Caki2 (cell line): ENCODE measurements around the gene TAF5L. TPM values are rescaled to one million over a fixed set of nuclear protein-coding genes. Genes with fewer than 3 reads are reported as not detected.
"Not testable (repeated sequence)": the region's sequence is repeated elsewhere in the genome, so short reads cannot be mapped to it uniquely, and the experiment has no call there.

Experiments
- DNase-seq: peaks from one replicate; pipeline ENCODE4 v3.0.0-alpha.2; 2015; ENCODE audit warnings: low read depth
- in situ Hi-C: cut with HindIII; loops from 2 replicates; pipeline ENCODE4 v1.10.0; 2016; ENCODE audit warnings: low sequenced_read_pairs, low pct_unique_long_range_greater_than_20kb, mixed read lengths
- total RNA-seq: library from RNA; depleted of rRNA; stranded (reverse); fragments of >200 nt; shearing (Covaris generic); gene quantifications from 2 replicates; pipeline ENCODE4 v1.2.3, GENCODE V29; 2014; ENCODE audit warnings: low replicate concordance

TAF5L gene
- total RNA-seq, 1 experiment from 2014 or later, result 10.1 TPM

DNA sequence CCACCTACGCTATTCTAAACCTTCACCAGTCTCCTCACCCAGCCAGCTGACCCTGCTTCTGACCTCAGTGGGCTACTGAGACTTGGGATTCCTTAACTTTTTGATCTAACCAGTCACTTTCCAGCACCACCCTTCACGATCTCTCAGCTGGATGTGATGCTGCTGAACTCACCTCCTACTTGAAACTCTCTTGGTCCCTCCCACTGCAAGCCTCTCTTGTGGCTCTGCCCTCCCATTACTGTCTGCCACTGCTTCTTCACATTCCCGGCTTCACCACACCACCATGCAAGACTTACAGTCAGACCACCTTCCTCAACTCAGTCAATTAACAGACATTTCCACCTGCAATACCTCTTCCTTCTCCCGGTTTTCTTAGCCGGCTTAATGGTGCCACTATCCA lies 6.3 kb downstream of the TAF5L start:
- no peak for DNase-seq
- in situ Hi-C loops, result no loop called here

DNA sequence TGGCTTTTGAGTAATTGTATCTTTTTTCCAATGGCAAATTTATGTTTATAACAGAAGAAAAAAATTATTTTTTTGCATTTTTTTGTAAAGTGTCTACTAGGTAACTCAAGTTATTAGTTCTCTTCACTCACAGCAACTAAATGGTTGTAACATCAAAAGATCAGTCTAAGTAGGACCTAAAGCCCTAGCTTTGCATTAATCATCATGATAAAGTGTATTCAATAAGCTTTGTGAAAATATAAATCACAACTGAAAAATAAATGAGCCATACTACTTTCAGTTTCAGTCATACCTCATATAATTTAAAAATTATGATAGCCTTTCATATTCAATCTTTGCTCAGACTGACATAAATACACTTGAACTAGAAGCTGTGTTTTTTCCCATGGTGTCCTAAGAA lies 6.9 kb downstream of the TAF5L start:
- DNase-seq, result no peak
- in situ Hi-C loops, result no loop called here

DNA sequence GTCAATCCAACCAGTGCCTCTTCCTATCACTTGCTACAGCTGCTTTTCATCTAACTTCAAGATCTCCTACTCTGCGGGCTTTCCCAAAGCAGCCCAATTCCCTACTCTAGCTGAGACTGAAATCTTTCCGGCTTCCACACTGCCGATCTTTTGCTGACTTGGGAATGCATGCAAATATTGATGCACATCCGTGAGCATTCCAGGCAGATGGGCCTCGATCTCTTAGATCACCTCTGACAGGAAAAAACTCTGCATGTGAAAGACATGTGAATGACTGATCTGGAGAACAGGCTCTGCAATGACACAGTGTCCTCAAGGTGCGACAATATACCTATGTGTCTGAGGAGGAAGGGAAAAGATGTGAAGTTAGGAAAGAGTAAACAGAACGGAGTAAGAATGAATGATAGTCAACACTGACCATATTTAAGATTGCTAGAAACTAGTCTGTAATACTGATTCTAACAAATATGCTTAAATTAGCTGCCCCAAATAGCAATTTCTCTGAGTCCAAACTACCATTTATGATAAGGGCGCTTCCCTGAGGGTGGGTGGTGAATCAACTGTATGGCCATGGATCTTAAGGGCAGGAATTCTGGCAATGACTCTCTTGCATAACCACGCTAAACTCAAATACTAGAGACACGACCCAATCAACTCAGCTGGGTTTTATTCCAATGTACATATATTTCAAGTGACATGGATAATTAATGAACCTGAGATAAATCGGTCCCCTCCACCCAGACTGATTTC lies 8.4 kb downstream of the TAF5L start:
- in situ Hi-C loops, result no loop called here
- DNase-seq, result no peak

DNA sequence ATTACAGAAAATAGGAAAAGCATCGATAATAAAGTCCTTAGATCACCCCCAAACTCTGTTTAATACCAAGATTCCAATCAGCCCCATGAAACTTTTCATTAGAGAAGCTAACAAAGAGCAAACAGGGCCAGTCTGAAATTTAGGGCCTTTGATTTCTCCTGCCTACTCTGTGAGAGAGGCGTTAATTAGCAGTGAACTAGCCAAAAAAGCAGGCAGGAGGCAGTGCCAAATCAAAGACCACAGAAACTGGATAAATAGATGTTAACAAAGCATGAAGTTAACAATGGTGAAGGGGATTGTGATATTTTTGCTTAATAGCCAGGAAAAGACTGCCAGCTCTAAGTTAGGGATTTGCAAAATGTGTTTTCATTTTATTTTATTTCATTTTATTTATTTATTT lies 11.2 kb downstream of the TAF5L start:
- no peak for DNase-seq
- in situ Hi-C loops, result no loop called here

DNA sequence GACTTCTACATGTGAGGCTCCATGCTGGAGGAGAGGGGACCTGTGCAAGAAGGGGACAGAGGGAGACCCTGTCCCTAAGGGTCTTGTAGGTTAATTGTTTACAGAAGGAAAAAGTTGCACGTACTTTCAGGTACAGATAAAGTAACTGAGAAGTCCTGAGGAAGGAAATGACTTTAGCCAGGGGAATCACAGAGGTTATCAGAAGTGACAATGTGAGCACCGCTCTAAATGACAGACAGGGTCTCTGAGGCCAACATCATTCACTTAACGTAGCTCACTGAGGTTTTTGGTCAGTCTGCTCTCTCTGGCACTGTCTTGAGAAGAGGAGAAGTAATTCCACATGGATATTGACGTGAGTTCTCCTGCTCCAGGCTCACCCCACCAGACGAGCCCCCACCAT lies 12.0 kb downstream of the TAF5L start:
- in situ Hi-C loops, result no loop called here
- no peak for DNase-seq

DNA sequence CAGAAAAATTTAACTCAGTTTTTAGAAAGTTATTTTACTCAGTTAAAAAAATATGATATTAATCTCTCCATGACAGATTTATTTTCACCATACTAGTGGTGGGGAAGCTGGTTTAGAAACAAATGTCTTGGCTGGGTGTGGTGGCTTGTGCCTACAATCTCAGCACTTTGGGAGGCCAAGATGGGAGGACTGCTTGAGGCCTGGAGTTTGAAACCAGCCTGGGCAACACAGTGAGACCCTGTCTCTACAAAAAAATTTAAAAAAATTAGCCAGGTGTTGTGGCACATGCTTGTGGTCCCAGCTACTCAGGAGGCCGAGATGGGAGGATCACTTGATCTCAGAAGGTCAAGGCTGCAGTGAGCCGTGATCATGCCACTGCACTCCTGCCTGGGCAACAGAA lies 17.3 kb downstream of the TAF5L start:
- in situ Hi-C loops, result no loop called here
- DNase-seq, result no peak

DNA sequence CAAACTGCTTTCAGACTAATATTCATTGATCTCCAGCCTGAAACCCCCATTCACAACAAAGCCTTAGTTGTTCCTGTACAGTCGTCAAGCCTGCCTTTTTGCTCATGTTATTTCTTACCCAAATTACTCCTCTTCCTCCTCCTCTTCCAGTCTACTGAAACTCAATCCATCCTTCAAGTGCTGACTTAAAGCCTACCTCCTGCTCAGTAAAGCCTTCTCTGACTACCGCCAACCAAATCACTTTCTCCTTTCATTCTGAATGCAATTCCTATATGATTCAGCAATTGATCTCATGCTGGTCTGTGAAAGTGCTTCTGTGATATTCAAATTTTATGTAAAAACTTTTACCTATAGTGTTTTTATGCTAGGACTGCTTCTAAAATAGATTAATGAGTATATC lies 18.6 kb downstream of the TAF5L start:
- in situ Hi-C loops, result no loop called here
- DNase-seq, result no peak

DNA sequence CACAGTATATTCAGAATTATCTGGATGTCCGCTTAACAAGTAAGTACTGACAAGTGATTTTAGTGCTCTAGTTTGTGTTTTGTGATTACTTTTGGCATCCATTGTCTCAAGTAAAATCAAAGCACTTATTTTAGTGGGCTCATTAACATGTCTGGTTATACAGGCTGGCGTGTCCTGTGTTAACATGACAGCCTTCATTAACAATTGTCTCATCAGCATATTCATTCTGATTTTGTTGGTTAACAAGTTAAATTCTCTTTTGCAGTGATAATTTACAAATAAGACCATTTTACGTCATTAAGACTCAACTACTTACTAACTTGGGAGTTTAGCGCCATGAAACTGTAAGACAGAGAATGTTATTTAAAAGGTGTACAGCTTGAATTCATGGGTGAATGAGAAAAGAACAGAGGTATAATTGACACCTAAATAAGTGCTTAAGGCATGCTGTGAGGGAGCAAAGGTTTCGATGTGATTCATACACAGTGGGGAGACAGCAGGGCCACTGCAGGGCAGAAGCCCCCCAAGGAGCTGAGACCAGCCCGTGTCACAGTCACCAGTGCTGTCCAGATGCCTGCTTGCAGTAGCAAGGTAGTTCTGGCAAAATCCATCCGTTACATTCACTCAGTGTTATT lies 22.4 kb downstream of the TAF5L start:
- no peak for DNase-seq
- in situ Hi-C loops, result no loop called here

DNA sequence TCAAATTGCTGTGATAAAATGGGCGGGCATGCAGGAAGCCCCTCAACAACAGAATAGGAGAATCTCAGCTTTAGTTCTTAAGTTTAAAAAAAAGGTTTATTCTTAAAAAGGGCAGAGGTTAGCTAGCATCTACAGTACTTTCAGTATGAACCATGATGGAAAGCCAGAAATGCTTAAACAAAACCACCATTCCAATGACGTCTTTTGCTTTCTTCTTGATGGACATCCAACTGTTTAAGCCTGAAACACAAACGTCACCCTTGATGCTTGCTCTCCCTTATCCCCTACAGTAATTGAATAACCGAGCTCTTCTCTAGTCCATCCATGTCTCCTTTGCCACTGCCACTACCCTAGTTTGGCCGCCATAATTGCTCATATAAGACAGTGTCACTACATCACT lies 25.7 kb downstream of the TAF5L start:
- in situ Hi-C loops, result no loop called here
- DNase-seq, result no peak

DNA sequence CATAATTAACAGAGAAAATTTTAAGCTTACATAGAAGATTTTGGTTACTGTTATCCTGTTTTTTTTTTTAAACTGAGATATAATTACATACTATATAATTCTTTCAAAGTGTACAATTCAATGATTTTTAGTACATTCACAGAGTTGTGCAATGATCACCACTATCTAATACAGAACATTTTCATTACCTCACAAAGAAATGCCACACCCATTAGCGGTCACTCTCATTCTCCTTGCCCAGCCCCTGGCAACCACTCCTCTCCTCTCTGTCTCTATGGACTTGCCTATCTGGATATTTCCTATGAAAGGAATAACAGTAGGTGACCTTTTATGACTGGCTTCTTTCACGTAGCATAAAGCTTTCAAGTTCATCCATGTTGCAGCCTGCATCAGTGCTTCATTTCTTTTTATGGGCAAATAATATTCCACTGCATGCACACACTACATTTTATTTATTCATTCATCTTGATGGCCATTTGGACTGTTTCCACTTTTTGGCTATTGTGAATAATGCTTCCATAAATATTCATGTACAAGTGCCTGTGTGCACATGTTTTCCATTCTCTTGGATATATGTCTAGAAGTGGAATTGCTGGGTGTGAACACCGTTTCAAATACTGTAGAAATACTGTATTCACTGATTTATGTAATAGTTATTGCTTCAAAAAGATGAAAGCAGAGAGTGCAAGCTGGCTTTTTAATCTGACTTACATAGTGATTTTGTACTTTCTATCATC lies 26.5 kb downstream of the TAF5L start:
- DNase-seq, result no peak
- in situ Hi-C loops, result no loop called here

DNA sequence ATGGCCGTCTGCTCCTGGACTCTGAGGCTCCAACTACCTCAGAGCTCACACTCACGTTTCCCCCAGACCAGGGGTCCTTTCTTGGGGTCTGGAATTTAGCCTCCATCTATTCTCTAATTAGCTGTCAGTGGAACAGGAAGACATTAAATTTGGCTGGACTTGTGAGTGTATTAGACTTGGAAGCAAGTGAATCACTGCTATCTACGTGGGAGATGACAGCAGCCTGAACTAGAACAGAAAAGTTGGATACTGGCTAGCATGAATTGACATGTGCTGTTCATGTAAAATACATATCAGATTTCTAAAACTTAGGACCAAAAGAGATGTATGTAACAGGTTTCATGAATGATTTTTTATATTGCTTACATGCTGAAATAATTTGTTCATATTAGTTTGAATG lies 28.0 kb downstream of the TAF5L start:
- in situ Hi-C loops, result no loop called here
- no peak for DNase-seq

DNA sequence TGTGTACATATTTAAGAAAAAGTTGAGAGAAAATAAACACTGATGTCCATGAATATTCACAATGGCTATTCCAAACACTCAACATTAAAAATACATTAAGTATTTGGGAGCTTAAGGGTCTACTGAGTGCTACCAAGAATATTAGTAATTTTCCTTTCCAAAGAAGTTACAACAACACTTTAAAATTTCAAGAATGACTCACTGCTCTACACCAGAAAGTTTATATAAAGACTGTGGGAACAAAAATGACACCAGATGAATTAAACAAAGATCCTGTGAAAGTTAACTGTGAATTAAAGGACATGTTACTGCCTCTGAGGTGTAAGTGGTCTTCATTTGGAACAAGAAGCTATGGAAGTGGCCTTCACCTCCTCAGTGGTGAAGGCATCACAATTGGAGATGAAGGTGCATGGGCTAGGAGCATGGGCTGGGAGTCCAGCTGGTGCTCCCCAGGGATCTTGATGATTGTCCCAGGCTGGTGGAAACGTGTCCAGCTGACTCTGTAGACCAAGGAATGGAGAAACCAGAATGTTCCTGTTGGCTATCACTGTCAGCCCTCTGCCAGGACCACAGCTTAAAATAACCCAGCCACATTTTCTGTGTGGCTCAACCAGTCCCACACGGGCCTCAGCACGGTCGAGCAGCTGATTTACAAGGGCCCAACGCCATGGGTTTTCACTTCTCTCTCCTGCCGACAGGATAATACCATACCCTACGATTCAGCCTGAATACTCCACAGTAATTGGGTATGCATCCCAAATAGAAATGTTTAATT lies 28.8 kb downstream of the TAF5L start:
- in situ Hi-C loops, result no loop called here
- no peak for DNase-seq

DNA sequence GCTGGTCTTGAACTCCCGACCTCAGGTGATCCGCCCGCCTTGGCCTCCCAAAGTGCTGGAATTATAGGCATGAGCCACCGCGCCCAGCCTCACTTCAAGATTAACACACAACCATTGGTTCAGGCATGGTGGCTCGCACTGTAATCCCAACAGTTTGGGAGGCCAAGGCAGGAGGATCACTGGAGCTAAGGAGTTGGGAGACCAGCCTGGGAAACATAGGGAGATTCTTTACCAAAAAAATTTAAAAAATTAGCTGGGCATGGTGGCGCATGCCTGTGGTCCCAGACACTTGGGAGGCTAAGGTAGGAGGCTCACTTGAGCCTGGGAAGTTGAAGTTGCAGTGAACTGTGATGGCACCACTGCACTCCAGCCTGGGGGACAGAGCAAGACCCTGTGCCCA lies 30.0 kb downstream of the TAF5L start:
- in situ Hi-C loops, result not testable (repeated sequence)

DNA sequence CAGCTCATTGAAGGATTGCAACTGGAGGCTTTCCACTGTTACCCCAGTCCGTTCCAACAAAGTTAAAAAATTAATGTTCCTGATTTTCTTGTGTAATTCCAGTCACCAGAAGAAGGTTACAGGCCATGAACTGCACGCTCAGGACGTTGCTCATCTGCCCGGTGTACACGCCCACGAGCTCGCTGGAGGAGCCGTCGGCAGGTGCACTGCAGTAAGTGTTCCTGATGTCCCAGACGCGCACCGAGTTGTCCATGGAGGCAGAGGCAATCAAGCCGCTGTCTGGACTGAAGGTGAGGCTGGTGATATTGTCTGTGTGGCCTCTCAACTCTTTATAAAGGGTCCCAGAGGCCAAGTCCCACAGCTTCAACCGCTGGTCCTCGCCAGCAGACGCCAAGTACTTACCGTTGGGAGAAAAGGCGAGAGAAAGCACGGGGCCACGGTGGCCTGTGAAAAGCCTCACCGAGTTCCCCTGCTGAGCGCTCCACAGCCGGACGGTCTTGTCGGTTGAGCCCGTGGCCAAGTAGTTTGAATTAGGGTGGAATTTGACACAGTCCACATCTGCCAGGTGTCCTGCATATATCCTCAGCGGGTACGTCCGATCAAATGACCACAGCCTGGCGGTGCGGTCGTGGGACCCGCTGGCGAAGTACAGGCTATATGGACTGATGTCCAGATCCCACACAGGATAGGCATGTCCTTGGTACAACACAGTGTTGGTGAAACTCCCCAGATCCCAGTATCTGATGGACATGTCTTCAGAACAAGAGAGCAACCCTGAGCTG lies 31.5 kb downstream of the TAF5L start:
- no peak for DNase-seq
- in situ Hi-C loops, result no loop called here

More for the DNA sequence above, 30.0 kb downstream of the TAF5L start:
- not testable (repeated sequence) for DNase-seq

DNA sequence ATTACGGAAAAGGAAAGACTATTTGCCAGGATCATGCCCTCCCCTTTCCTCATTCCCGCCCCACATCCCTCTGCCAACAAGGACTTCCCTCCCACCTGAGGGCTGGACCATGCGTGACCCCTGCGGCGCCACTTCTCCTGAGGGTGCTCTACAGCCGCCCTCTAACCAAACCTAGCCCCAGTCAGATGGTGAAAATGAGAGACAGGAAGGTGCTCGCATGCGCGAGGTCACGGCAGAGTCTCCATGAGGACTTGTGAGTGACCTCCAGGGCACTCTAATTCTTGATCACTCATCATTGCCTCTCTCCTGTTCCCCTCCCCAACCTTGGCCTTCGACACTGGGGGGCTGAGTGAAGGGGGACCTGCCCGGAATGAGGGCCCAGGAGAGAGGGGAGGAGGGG lies 32.1 kb downstream of the TAF5L start:
- in situ Hi-C loops, result no loop called here
- no peak for DNase-seq

DNA sequence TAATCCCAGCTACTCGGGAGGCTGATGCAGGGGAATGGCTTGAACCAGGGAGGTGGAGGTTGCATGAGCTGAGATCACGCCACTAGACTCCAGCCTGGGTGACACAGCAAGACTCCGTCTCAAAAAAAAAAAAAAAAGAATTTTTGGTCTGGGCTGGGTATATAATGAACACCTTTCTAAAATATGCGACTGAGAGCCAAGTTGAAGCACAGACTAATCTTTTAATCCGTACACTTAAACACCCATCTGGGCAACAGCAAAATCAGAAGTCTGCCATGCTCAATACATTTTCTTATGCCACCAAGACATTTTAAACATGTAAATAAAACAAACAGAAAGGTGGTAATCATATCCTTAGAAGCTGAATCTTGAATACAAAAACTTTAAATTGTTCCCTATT lies 35.8 kb downstream of the TAF5L start:
- in situ Hi-C loops, result no loop called here
- no peak for DNase-seq

DNA sequence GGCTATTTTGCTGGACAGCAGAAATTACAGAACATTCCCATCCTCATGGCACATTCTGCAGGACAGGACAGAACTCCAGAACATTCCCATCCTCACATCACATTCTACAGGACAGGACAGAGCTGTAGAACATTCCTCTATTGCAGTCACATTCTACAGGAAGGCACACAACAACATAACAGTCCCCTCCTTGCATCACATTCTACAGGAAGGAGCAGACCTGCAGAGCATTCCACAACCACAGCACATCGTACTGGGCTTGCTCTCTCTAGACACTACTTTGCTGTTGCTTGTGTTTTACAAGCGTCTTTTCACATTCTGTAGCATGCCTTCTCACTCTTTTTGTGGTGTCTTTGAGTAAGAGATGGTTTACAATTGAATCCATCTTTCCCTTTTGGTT lies 40.6 kb downstream of the TAF5L start:
- in situ Hi-C loops, result no loop called here
- no peak for DNase-seq

DNA sequence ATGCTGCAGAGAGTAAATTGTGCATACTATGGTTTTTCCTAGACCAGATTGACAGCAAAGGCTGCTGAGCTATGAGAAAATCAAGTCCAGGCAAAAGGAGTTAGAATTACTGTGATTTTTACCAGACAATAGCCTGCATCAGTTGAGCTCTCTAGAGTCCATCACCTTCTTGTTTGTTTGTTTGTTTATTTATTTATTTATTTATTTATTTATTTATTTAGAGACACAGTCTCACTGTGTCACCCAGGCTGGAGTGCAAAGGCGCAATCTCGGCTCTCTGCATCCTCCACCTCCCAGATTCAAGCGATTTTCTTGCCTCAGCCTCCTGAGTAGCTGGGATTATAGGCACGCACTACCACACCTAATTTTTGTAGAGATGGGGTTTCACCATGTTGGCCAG lies 43.2 kb downstream of the TAF5L start:
- no peak for DNase-seq
- in situ Hi-C loops, result no loop called here
